MCF 10A (cell line): ENCODE data around the gene LRTM2. TPM values are rescaled to one million over a fixed set of nuclear protein-coding genes. Genes with fewer than 3 reads are reported as not detected.

Source experiments
- BruUV-seq: library from RNA; stranded (reverse); fragments of 400-500 nt; replicated peaks from 2 replicates; lab custom pipeline; 2021; lab: Mats Ljungman, UMichigan
- CTCF ChIA-PET: fragments of 300-600 bp; sonication (Branson Sonifier 250); formaldehyde crosslinking; extraction: SDS; loops from one replicate; lab custom pipeline; 2021; ENCODE audit warnings: antibody characterized with exemption, inconsistent platforms; lab: Yijun Ruan, JAX
- POLR2A ChIA-PET: fragments of 300-600, 350-650 bp; sonication (Branson Sonifier 250); formaldehyde crosslinking; extraction: SDS; loops from one replicate; lab custom pipeline; 2020; ENCODE audit warnings: antibody characterized with exemption, inconsistent platforms; lab: Yijun Ruan, JAX
- DNase-seq: peaks from one replicate; pipeline ENCODE4 v3.0.0-alpha.2; 2018; ENCODE audit not compliant: unreplicated experiment
- H3K27ac Mint-ChIP-seq: one replicate; pipeline ENCODE4 v1.8.0; 2022; ENCODE audit warnings: mild to moderate bottlenecking, low read depth, mixed read lengths; ENCODE audit not compliant: unreplicated experiment
- H3K27me3 Mint-ChIP-seq: one replicate; pipeline ENCODE4 v1.8.0; 2022; ENCODE audit warnings: mixed read lengths; ENCODE audit not compliant: insufficient read depth, unreplicated experiment
- H3K36me3 Mint-ChIP-seq: one replicate; pipeline ENCODE4 v1.8.0; 2022; ENCODE audit warnings: mild to moderate bottlenecking, moderate library complexity, mixed read lengths; ENCODE audit not compliant: insufficient read depth, unreplicated experiment
- H3K4me1 Mint-ChIP-seq: one replicate; pipeline ENCODE4 v1.8.0; 2022; ENCODE audit warnings: mixed read lengths; ENCODE audit not compliant: insufficient read depth, unreplicated experiment
- H3K4me3 Mint-ChIP-seq: one replicate; pipeline ENCODE4 v1.8.0; 2022; ENCODE audit warnings: mild to moderate bottlenecking, moderate library complexity, mixed read lengths; ENCODE audit not compliant: unreplicated experiment
- H3K9me3 Mint-ChIP-seq: one replicate; pipeline ENCODE4 v1.8.0; 2022; ENCODE audit warnings: mixed read lengths; ENCODE audit not compliant: unreplicated experiment
- intact Hi-C: fragments of 100-400 bp; cut with micrococcal nuclease; formaldehyde crosslinking; loops from 2 replicates; pipeline ENCODE4 v1.14.1; 2022
- total RNA-seq: library from RNA; stranded (reverse); gene quantifications from 2 replicates; pipeline ENCODE4 v1.2.3, GENCODE V29; 2022
- TF ChIP-seq, protein P1 (sequence below): fragments of 200-600 bp; IDR thresholded peaks from one replicate; pipeline ENCODE4 v1.8.0; 2022; ENCODE audit warnings: antibody characterized with exemption, mild to moderate bottlenecking; ENCODE audit not compliant: unreplicated experiment

The LRTM2 gene
- total RNA-seq, 1 experiment from 2014 or later, result not detected

DNA sequence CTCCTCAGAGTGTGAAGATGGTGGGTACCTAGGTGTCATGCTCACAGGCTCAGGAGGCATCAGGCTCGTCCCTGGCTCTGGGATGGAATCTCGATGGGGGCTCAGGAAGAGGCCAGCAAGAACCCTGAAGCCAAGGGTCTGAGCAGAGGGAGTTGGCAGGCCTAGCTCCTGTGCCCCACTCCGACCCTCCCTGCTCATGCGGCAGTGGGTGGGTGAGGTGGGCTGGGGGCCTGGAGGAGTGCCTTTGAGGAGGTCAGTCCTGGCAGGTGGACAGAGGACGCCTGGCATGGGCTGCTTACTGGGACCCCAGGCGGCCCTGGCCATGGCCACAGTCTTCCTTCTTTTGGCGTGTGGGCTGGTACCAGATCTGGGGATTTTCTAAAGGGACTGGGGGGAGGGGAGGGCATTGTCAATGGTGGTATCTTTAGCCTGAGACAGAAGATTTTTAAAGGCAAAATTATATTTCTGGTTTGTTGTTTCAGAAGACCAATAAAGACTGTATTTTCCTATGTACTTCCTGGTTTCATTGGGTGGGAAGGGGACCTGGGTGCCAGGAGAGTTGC is 16.0 kb downstream of the LRTM2 start:
- POLR2A ChIA-PET, result no interaction called here
- peaks cover 66% of the 10 kb centered on the region for H3K27me3 Mint-ChIP-seq

DNA sequence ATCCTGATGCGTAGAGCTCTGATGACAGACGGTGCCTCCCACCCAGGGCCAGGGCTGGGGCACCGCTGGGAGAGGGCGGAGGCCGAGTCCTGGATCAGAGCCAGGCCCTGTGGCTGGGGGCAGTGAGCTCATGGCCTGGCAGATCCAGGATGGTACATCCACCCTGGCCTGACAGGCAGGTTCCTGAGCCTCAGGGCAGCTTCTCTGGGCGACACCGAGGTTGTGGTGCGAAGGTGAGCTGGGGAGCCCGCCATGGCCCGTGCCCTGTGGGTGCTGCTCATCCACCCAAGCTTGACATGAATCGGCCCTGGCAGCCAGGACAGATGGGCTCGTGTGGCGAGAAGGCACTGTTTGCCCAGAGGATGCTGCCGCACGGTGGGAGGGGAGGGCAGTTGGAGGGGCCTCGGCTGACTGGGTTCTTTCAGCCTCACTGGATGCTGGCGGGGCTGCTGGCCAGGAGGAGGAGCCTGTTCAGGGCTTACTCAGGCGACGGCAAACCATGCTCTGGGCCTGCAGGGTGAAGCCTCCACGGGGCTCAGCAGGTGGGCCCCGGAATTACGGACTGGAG is 16.6 kb downstream of the LRTM2 start:
- POLR2A ChIA-PET, result no interaction called here
- H3K27ac Mint-ChIP-seq, result no peak overlapping the region
- no peaks in the 10 kb centered on the region for H3K36me3 Mint-ChIP-seq
- intact Hi-C loops, result no loop called here
- DNase-seq, result no peak
- no TSS peak for BruUV-seq
- CTCF ChIA-PET, result no interaction called here
- peaks cover 66% of the 10 kb centered on the region for H3K27me3 Mint-ChIP-seq
- no peak overlapping the region for H3K4me3 Mint-ChIP-seq
- H3K4me1 Mint-ChIP-seq, result no peaks in the 10 kb centered on the region
- no peaks in the 10 kb centered on the region for H3K9me3 Mint-ChIP-seq
- TF ChIP-seq, protein P1, sequence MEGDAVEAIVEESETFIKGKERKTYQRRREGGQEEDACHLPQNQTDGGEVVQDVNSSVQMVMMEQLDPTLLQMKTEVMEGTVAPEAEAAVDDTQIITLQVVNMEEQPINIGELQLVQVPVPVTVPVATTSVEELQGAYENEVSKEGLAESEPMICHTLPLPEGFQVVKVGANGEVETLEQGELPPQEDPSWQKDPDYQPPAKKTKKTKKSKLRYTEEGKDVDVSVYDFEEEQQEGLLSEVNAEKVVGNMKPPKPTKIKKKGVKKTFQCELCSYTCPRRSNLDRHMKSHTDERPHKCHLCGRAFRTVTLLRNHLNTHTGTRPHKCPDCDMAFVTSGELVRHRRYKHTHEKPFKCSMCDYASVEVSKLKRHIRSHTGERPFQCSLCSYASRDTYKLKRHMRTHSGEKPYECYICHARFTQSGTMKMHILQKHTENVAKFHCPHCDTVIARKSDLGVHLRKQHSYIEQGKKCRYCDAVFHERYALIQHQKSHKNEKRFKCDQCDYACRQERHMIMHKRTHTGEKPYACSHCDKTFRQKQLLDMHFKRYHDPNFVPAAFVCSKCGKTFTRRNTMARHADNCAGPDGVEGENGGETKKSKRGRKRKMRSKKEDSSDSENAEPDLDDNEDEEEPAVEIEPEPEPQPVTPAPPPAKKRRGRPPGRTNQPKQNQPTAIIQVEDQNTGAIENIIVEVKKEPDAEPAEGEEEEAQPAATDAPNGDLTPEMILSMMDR, result no peak

More for the DNA sequence above, 16.0 kb downstream of the LRTM2 start:
- DNase-seq, result no peak
- Mint-ChIP-seq H3K9me3 (no peaks in the 10 kb centered on the region), H3K27ac (no peak overlapping the region), H3K4me3 (no peak overlapping the region), H3K4me1 (no peaks in the 10 kb centered on the region), H3K36me3 (no peaks in the 10 kb centered on the region)
- TF ChIP-seq, protein P1, result no peak
- BruUV-seq, result no TSS peak
- intact Hi-C loops, result no loop called here
- CTCF ChIA-PET, result interaction anchor here (0.6 kb wide), 1 partner anchor 777 kb away, joined by 3 read pairs; no protein-coding TSS in a partner anchor

DNA sequence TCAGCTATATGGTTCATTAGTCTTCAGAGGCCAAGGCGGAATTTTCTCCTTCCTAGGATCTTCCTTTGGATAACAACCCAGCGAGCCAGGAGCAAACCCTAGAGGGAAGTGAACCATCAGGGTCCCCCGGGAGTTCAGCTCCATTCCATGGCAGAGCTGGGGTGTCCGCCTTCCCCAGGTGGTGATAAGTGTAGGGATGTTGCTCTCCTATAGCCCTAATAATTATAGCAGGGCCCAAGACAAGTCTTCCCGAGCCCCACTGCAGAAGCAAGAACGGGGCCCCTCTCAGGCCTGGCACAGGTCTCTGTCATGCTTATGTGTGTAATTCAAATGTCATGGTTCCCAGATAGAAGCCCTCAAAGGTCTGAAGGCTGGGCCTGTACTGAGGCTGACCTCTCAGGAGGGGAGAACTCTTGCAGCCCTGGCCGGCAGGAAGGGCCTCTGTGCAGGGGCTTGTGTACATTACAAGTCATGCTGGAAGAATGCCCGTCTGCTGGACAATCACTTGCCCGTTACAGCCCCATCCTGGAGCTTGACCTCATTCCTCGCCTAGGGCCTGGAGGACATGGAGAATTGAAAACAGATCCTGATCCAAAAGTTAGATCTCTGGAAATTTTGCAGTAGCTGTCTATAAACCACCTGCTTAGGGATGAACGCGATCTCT is 17.3 kb downstream of the LRTM2 start:
- H3K36me3 Mint-ChIP-seq, result no peaks in the 10 kb centered on the region
- TF ChIP-seq, protein P1, result no peak
- no peaks in the 10 kb centered on the region for H3K9me3 Mint-ChIP-seq
- no TSS peak for BruUV-seq
- no peak overlapping the region for H3K27ac Mint-ChIP-seq
- CTCF ChIA-PET, result interaction anchor here (0.7 kb wide), 1 partner anchor 90 kb away, joined by 3 read pairs; no protein-coding TSS in a partner anchor
- no peak for DNase-seq
- H3K27me3 Mint-ChIP-seq, result peaks cover 68% of the 10 kb centered on the region
- intact Hi-C loops, result no loop called here
- H3K4me3 Mint-ChIP-seq, result no peak overlapping the region
- POLR2A ChIA-PET, result interaction anchor here (0.5 kb wide), 1 partner anchor 618 kb away, joined by 3 read pairs; no protein-coding TSS in a partner anchor
- H3K4me1 Mint-ChIP-seq, result no peaks in the 10 kb centered on the region
